PFSK-1 (cell line): ENCODE data around the gene KCNH6.

Source experiments
- POLR2AphosphoS5 ChIP-seq: IDR thresholded peaks from 2 replicates; pipeline ENCODE4 v1.6.1; 2012; ENCODE audit warnings: low read depth, mild to moderate bottlenecking, control low read depth, low read length, moderate library complexity
- REST ChIP-seq, 2 experiments: IDR thresholded peaks; 2 replicates each; pipeline versions ENCODE4 v1.6.1 to v1.8.0; 2011 to 2012; ENCODE audit warnings: low read depth in 2 of 2, low read length in 2 of 2, control low read depth in 1 of 2, inconsistent platforms in 1 of 2, mild to moderate bottlenecking in 1 of 2, moderate library complexity in 1 of 2; ENCODE audit not compliant: insufficient read depth in 1 of 2
- SIN3A ChIP-seq: IDR thresholded peaks from 2 replicates; pipeline ENCODE4 v1.6.1; 2012; ENCODE audit warnings: mild to moderate bottlenecking, low read length, moderate library complexity, borderline replicate concordance; ENCODE audit not compliant: insufficient read depth
- TAF1 ChIP-seq: IDR thresholded peaks from 2 replicates; pipeline ENCODE4 v1.6.1; 2012; ENCODE audit warnings: low read length, control low read depth, borderline replicate concordance; ENCODE audit not compliant: insufficient read depth

- TF ChIP-seq TAF1 (no peak), SIN3A (no peak), POLR2AphosphoS5 (no peak), REST (IDR thresholded peaks at IDR 0.05; ENCODE audit: insufficient read depth in 1 of 2, low read depth in 2 of 2, low read length in 2 of 2) (no peak)
Observed at GRCh38 chr17:63492940-63493339, 30.2 kb upstream of the KCNH6 start.
